HEK293 (cell line): Measurements from ENCODE around the gene HSPG2.
A peak's percentile ranks its signal among the peaks of the same experiment; 100 is the strongest.

ENCODE experiments used
- CTCF ChIA-PET: fragments of 350-600 bp; formaldehyde crosslinking; extraction: SDS; loops from one replicate; lab custom pipeline; 2021; ENCODE audit warnings: antibody characterized with exemption; lab: Yijun Ruan, JAX
- POLR2A ChIA-PET: fragments of 300-600 bp; formaldehyde crosslinking; extraction: SDS; loops from one replicate; lab custom pipeline; 2020; ENCODE audit warnings: antibody characterized with exemption, inconsistent platforms; lab: Yijun Ruan, JAX
- H3K27ac ChIP-seq: fragments of 200-500 bp; sonication (Bioruptor generic); 2 replicates; pipeline ENCODE4 v1.5.1; 2014; ENCODE audit warnings: low read depth, low read length, control low read depth, inconsistent platforms; ENCODE audit errors: extremely low read depth
- H3K36me3 ChIP-seq, 2 experiments: fragments of 200-500 bp in 1 of 2; sonication (Bioruptor generic) in 1 of 2; 1 replicate in 1 of 2; 2 replicates in 1 of 2; pipeline ENCODE4 v1.5.1; 2014 to 2017; ENCODE audit warnings: inconsistent platforms in 2 of 2, low read length in 2 of 2; ENCODE audit not compliant: control insufficient read depth in 2 of 2, insufficient read depth in 1 of 2
- H3K4me1 ChIP-seq: fragments of 200-500 bp; sonication (Bioruptor generic); 2 replicates; pipeline ENCODE4 v1.5.1; 2014; ENCODE audit warnings: mild to moderate bottlenecking, low read length, inconsistent platforms; ENCODE audit not compliant: control insufficient read depth, insufficient read depth
- H3K4me3 ChIP-seq: 2 replicates; pipeline ENCODE4 v1.5.1; 2011; ENCODE audit warnings: low read depth, mild to moderate bottlenecking, control low read depth, low read length, moderate library complexity
- H3K9me3 ChIP-seq: fragments of 200-500 bp; sonication (Bioruptor generic); 2 replicates; pipeline ENCODE4 v1.5.1; 2014; ENCODE audit warnings: low read depth, low read length, inconsistent platforms; ENCODE audit not compliant: control insufficient read depth, insufficient read depth
- ZBTB20 ChIP-seq: fragments of 450-650 bp; formaldehyde crosslinking; IDR thresholded peaks from 2 replicates; pipeline ENCODE4 v1.5.1; 2016; ENCODE audit warnings: missing biosample characterization, missing genetic modification characterization
- ZNF140 ChIP-seq: fragments of 450-650 bp; formaldehyde crosslinking; IDR thresholded peaks from 2 replicates; pipeline ENCODE4 v1.5.1; 2016; ENCODE audit warnings: missing biosample characterization, missing genetic modification characterization
- ZNF350 ChIP-seq: fragments of 450-650 bp; formaldehyde crosslinking; IDR thresholded peaks from 2 replicates; pipeline ENCODE4 v1.5.0; 2017; ENCODE audit warnings: missing biosample characterization, mild to moderate bottlenecking, missing genetic modification characterization
- ZNF521 ChIP-seq: fragments of 450-650 bp; formaldehyde crosslinking; IDR thresholded peaks from 2 replicates; pipeline ENCODE4 v1.5.1; 2017; ENCODE audit warnings: missing biosample characterization, mild to moderate bottlenecking, missing genetic modification characterization
- ZNF529 ChIP-seq: fragments of 450-650 bp; formaldehyde crosslinking; IDR thresholded peaks from 2 replicates; pipeline ENCODE4 v1.5.1; 2017; ENCODE audit warnings: missing genetic modification characterization, missing biosample characterization; ENCODE audit not compliant: insufficient replicate concordance
- ZNF600 ChIP-seq: fragments of 450-650 bp; formaldehyde crosslinking; IDR thresholded peaks from 2 replicates; pipeline ENCODE4 v1.5.1; 2016; ENCODE audit warnings: missing biosample characterization, missing genetic modification characterization
- ZNF664 ChIP-seq: fragments of 450-650 bp; formaldehyde crosslinking; IDR thresholded peaks from 2 replicates; pipeline ENCODE4 v1.5.1; 2016; ENCODE audit warnings: missing biosample characterization, missing genetic modification characterization
- TF ChIP-seq, protein P1 (sequence below): fragments of 450-650 bp; formaldehyde crosslinking; IDR thresholded peaks from 2 replicates; pipeline ENCODE4 v1.5.1; 2016; ENCODE audit warnings: missing biosample characterization, missing genetic modification characterization
- TF ChIP-seq, protein P2 (sequence below): fragments of 450-650 bp; formaldehyde crosslinking; IDR thresholded peaks from 2 replicates; pipeline ENCODE4 v1.5.1; 2017; ENCODE audit warnings: missing biosample characterization, missing genetic modification characterization
- TF ChIP-seq, protein P3 (sequence below): fragments of 450-650 bp; formaldehyde crosslinking; IDR thresholded peaks from 2 replicates; pipeline ENCODE4 v1.5.1; 2016; ENCODE audit warnings: missing biosample characterization, missing genetic modification characterization, low read depth
- TF ChIP-seq, protein P4 (sequence below): fragments of 450-650 bp; formaldehyde crosslinking; IDR thresholded peaks from 2 replicates; pipeline ENCODE4 v1.5.1; 2016; ENCODE audit warnings: missing biosample characterization, missing genetic modification characterization
- TF ChIP-seq, protein P5 (sequence below): fragments of 450-650 bp; IDR thresholded peaks from 2 replicates; pipeline ENCODE4 v1.5.1; 2018; ENCODE audit warnings: missing biosample characterization, mild to moderate bottlenecking, missing genetic modification characterization
- TF ChIP-seq, protein P6 (sequence below): fragments of 450-650 bp; formaldehyde crosslinking; IDR thresholded peaks from 2 replicates; pipeline ENCODE4 v1.5.0; 2017; ENCODE audit warnings: missing biosample characterization, missing genetic modification characterization, borderline replicate concordance

HSPG2 gene

DNA sequence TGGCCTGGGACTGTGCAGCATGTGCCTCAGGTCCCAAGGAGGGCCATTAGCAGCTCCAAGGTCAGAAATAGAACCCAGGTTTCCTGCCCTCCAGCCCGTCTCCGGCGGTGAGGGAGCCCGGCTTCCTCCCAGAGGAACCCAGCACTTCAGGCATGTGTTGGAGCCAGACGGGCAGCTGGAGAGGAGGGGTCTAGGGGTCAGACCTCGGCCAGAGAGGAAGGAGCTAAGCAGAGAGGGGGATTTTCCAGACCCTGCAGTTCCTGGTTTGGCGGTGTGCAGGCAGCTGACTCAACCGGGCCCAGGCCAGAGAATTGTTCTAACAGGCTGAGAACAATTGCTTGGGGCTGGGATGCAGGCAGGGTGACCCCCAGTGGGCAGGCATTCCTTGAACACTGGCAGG is 37.1 kb downstream of the HSPG2 start (continued):
- TF ChIP-seq, protein P1, sequence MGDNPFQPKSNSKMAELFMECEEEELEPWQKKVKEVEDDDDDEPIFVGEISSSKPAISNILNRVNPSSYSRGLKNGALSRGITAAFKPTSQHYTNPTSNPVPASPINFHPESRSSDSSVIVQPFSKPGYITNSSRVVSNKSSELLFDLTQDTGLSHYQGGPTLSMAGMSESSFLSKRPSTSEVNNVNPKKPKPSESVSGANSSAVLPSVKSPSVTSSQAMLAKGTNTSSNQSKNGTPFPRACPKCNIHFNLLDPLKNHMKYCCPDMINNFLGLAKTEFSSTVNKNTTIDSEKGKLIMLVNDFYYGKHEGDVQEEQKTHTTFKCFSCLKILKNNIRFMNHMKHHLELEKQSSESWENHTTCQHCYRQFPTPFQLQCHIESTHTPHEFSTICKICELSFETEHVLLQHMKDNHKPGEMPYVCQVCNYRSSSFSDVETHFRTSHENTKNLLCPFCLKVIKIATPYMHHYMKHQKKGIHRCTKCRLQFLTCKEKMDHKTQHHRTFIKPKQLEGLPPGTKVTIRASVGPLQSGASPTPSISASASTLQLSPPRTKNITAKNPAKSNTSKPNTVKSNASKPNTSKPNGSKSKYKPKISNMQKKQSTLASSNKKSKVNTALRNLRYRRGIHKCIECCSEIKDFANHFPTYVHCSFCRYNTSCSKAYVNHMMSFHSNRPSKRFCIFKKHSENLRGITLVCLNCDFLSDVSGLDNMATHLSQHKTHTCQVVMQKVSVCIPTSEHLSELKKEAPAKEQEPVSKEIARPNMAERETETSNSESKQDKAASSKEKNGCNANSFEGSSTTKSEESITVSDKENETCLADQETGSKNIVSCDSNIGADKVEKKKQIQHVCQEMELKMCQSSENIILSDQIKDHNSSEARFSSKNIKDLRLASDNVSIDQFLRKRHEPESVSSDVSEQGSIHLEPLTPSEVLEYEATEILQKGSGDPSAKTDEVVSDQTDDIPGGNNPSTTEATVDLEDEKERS (tag by site-specific recombination), result no peak

DNA sequence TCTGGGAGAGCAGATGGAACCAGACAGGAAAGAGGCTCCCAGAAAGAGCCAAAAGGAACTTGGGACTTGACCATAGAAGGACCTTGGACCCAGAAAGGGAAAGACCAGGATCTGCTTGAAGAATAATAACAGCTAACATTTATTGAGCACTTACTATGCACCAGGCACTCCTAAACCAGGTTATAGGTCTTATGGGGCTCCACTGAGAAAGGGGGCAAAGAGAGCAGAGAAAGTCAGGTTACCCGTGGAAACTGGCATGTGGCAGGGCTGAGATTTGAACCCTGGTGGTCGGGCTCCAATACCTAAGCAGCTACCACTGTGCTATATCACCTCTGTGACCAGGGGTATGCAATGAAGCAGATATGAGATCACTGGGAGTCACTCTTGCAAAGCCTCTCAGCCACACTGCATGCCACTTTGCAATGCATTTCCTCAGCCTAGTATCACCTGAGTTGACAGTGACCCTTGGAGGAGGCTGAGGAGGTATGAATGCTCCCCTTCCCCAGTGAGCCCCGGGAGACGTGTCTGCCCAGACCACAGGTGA is 37.8 kb downstream of the HSPG2 start:
- TF ChIP-seq ZNF521 (tag by site-specific recombination) (no peak), ZNF664 (peak; percentile 89)
- ChIA-PET POLR2A (interaction anchor here (0.7 kb wide), 1 partner anchor 129 kb away, joined by 3 read pairs; no protein-coding TSS in a partner anchor), CTCF (no interaction called here)
- Histone ChIP-seq H3K9me3 (no peaks in the 10 kb centered on the region), H3K27ac (no peak overlapping the region), H3K4me3 (no peak overlapping the region), H3K36me3 (peaks cover 0 to 18% of the 10 kb centered on the region in 2 experiments; a peak in 1 of 3 replicates), H3K4me1 (no peaks in the 10 kb centered on the region)

DNA sequence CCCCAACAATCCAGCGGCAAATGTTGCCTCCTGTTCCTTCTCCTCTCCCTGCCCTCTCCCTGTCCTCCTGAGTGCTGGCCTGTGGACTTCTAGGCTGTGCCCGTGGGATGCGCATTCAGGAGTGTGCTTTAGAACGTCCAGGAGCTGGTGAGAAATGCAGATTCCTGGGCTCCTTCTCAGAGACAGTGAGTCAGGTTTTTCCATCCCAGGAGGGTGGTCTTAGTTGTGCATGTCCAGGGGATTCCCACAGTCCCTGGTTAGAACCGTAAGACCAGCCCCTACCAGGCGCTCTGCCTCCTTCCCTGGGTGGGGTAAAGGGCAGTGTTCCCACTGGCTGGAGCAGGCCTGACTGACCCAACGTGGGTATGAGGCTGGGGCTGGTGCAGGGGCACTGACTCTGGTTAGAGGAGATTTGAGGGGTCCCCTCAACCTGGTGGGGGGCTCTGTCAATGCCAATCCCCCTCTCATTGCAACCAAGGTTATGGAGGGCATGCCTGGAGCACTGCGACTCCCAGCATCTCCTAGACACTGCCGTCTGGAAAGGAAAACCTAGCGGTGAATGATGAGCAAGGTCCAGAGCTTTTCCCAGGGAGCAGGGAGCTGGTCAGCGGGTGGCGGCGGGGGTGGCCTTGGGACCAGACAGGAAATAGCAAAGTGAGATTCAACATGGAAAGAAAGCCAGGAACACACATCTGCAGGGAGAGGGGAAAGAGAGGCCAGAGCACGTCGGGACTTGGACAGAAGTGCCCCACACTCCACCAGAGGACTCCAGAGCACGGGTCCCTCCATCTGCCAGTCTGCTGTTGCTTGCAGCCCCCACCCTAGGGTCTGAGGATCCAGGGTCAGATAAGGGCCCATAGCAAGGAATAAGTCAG is 38.5 kb downstream of the HSPG2 start:
- H3K4me1 ChIP-seq, result no peaks in the 10 kb centered on the region
- TF ChIP-seq ZNF140 (tag by site-specific recombination), result no peak
- TF ChIP-seq ZBTB20 (tag by site-specific recombination), result 0 out of 2 replicates have a peak, but pooled peaks have one; percentile 22
- H3K27ac ChIP-seq, result no peak overlapping the region
- POLR2A ChIA-PET, result no interaction called here
- peaks cover 0 to 20% of the 10 kb centered on the region in 2 experiments; a peak in 1 of 3 replicates for H3K36me3 ChIP-seq
- no peak overlapping the region for H3K4me3 ChIP-seq
- CTCF ChIA-PET, result no interaction called here
- H3K9me3 ChIP-seq, result no peaks in the 10 kb centered on the region

DNA sequence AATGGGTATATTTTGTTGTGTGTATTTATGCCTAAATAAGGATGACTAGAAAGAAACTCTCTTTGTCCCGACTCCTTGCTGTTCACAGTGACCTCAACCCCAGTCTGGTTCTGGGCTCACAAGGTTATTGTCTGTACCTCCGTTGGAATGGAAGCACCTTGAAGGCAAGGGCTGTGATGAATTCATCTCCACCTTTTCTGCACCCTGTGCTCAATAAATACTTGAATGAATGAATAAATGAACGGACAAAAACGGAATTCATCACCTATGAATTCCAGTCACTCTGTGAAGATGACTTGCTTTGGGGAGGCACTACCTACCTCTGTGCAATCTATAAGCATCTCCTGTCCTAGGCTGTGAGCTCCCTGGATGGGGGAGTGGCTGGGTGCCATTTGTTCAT is 39.3 kb downstream of the HSPG2 start:
- ChIA-PET CTCF (no interaction called here), POLR2A (no interaction called here)
- no peaks in the 10 kb centered on the region for H3K9me3 ChIP-seq
- H3K4me1 ChIP-seq, result no peaks in the 10 kb centered on the region
- H3K4me3 ChIP-seq, result no peak overlapping the region
- no peak overlapping the region for H3K27ac ChIP-seq
- peaks cover 0 to 20% of the 10 kb centered on the region in 2 experiments; a peak in 1 of 3 replicates for H3K36me3 ChIP-seq
- TF ChIP-seq, protein P2, sequence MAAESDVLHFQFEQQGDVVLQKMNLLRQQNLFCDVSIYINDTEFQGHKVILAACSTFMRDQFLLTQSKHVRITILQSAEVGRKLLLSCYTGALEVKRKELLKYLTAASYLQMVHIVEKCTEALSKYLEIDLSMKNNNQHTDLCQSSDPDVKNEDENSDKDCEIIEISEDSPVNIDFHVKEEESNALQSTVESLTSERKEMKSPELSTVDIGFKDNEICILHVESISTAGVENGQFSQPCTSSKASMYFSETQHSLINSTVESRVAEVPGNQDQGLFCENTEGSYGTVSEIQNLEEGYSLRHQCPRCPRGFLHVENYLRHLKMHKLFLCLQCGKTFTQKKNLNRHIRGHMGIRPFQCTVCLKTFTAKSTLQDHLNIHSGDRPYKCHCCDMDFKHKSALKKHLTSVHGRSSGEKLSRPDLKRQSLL (tag by site-specific recombination), result no peak
- TF ChIP-seq, protein P3, sequence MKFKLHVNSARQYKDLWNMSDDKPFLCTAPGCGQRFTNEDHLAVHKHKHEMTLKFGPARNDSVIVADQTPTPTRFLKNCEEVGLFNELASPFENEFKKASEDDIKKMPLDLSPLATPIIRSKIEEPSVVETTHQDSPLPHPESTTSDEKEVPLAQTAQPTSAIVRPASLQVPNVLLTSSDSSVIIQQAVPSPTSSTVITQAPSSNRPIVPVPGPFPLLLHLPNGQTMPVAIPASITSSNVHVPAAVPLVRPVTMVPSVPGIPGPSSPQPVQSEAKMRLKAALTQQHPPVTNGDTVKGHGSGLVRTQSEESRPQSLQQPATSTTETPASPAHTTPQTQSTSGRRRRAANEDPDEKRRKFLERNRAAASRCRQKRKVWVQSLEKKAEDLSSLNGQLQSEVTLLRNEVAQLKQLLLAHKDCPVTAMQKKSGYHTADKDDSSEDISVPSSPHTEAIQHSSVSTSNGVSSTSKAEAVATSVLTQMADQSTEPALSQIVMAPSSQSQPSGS (tag by site-specific recombination), result no peak
- TF ChIP-seq, protein P4, sequence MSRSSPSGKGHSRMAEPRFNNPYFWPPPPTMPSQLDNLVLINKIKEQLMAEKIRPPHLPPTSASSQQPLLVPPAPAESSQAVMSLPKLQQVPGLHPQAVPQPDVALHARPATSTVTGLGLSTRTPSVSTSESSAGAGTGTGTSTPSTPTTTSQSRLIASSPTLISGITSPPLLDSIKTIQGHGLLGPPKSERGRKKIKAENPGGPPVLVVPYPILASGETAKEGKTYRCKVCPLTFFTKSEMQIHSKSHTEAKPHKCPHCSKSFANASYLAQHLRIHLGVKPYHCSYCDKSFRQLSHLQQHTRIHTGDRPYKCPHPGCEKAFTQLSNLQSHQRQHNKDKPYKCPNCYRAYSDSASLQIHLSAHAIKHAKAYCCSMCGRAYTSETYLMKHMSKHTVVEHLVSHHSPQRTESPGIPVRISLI (tag by site-specific recombination), result no peak
- TF ChIP-seq ZNF350 (tag by site-specific recombination) (no peak), ZNF529 (no peak), ZNF600 (tag by site-specific recombination) (no peak)
- TF ChIP-seq, protein P5, sequence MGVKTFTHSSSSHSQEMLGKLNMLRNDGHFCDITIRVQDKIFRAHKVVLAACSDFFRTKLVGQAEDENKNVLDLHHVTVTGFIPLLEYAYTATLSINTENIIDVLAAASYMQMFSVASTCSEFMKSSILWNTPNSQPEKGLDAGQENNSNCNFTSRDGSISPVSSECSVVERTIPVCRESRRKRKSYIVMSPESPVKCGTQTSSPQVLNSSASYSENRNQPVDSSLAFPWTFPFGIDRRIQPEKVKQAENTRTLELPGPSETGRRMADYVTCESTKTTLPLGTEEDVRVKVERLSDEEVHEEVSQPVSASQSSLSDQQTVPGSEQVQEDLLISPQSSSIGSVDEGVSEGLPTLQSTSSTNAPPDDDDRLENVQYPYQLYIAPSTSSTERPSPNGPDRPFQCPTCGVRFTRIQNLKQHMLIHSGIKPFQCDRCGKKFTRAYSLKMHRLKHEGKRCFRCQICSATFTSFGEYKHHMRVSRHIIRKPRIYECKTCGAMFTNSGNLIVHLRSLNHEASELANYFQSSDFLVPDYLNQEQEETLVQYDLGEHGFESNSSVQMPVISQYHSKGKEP (tag by site-specific recombination), result no peak
- TF ChIP-seq, protein P6, sequence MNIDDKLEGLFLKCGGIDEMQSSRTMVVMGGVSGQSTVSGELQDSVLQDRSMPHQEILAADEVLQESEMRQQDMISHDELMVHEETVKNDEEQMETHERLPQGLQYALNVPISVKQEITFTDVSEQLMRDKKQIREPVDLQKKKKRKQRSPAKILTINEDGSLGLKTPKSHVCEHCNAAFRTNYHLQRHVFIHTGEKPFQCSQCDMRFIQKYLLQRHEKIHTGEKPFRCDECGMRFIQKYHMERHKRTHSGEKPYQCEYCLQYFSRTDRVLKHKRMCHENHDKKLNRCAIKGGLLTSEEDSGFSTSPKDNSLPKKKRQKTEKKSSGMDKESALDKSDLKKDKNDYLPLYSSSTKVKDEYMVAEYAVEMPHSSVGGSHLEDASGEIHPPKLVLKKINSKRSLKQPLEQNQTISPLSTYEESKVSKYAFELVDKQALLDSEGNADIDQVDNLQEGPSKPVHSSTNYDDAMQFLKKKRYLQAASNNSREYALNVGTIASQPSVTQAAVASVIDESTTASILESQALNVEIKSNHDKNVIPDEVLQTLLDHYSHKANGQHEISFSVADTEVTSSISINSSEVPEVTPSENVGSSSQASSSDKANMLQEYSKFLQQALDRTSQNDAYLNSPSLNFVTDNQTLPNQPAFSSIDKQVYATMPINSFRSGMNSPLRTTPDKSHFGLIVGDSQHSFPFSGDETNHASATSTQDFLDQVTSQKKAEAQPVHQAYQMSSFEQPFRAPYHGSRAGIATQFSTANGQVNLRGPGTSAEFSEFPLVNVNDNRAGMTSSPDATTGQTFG, result no peak
